Measurements from ENCODE around the gene AKNAD1. TPM values are rescaled to one million over a fixed set of nuclear protein-coding genes. Genes with fewer than 3 reads are reported as not detected.

AKNAD1 gene
- total and polyA plus RNA-seq, 2 of the 8 experiments (the other 6 are each of a cell fraction or from before 2014, with no cell fraction given) = not detected

- Histone ChIP-seq H3K4me2 (ENCODE audit: insufficient read depth in 1 of 2, low read depth in 2 of 2, low read length in 2 of 2) (no peak overlapping the region), H3K9ac (replicated peaks in 1 of 4; ENCODE audit: extremely low read depth in 1 of 4, low read depth in 3 of 4, low read length in 3 of 4) (no peak overlapping the region), H3K36me3 (ENCODE audit: control insufficient read depth in 2 of 4, insufficient read depth in 4 of 4, low read length in 3 of 4) (peaks cover 0 to 25% (median 2%) of the 10 kb centered on the region in 4 experiments; a peak in 5 of 8 replicates), H3K4me1 (replicated peaks in 1 of 4; ENCODE audit: control insufficient read depth in 3 of 4, insufficient read depth in 4 of 4, low read length in 3 of 4) (no peaks in the 10 kb centered on the region), H3K56ac (replicated peaks; ENCODE audit: insufficient read length, low read depth, low read length) (no peak overlapping the region), H4K91ac (replicated peaks; ENCODE audit: insufficient read length, low read length) (no peak overlapping the region), H3K23me2 (ENCODE audit: low read depth, low read length) (no peaks in the 10 kb centered on the region), H3K27ac (ENCODE audit: low read depth, low read length) (no peak overlapping the region), H2BK120ac (replicated peaks; ENCODE audit: low read depth, low read length) (no peak overlapping the region), H3K9me3 (ENCODE audit: insufficient read depth in 2 of 2, low read depth in 1 of 2, low read length in 1 of 2) (no peaks in the 10 kb centered on the region), H4K8ac (ENCODE audit: extremely low read depth, insufficient read depth, low read length) (no peak overlapping the region), H2BK15ac (ENCODE audit: low read length) (no peak overlapping the region), H2BK5ac (ENCODE audit: low read depth, low read length) (no peak overlapping the region), H3K23ac (ENCODE audit: insufficient read length) (no peak overlapping the region), H3K27me3 (replicated peaks in 1 of 4; ENCODE audit: control insufficient read depth in 3 of 4, extremely low read depth in 1 of 4, insufficient read depth in 3 of 4, low read length in 3 of 4) (no peaks in the 10 kb centered on the region), H3K14ac (ENCODE audit: insufficient read length) (no peak overlapping the region), H3K79me2 (ENCODE audit: control insufficient read depth in 1 of 2, insufficient read depth in 2 of 2, low read length in 2 of 2) (no peaks in the 10 kb centered on the region), H3K4me3 (ENCODE audit: extremely low read depth in 1 of 4, insufficient read depth in 2 of 4, low read depth in 3 of 4, low read length in 4 of 4) (no peak overlapping the region), H3K18ac (ENCODE audit: extremely low read depth, low read length) (no peak overlapping the region), H2BK12ac (ENCODE audit: low read depth, low read length) (no peak overlapping the region), H2AK5ac (ENCODE audit: low read depth, low read length) (no peak overlapping the region), H3K4ac (replicated peaks; ENCODE audit: insufficient read length, low read depth, low read length) (no peak overlapping the region), H2BK20ac (ENCODE audit: low read length) (no peak overlapping the region), H4K20me1 (replicated peaks in 1 of 2; ENCODE audit: control insufficient read depth in 1 of 2, insufficient read depth in 2 of 2, low read length in 2 of 2) (no peaks in the 10 kb centered on the region), H3K79me1 (ENCODE audit: low read depth, low read length) (no peaks in the 10 kb centered on the region), H4K5ac (ENCODE audit: insufficient read length, low read depth, low read length) (no peak overlapping the region), H2AFZ (ENCODE audit: low read length) (no peak overlapping the region)
- 89% methylated on average over 1 of the region's 1 CpG; no CpG with 5 or more reads in 1 of the 2 experiments for WGBS, 2 experiments (ENCODE audit: extremely low coverage in 1 of 2, insufficient coverage in 1 of 2, insufficient read length in 1 of 2, insufficient replicate concordance in 2 of 2, low coverage in 1 of 2, low lambda C conversion rate in 2 of 2, missing lambda C conversion rate in 1 of 2)
- CTCF ChIA-PET (ENCODE audit: partially characterized antibody) = no interaction called here
- no peak for DNase-seq (ENCODE audit: low read depth in 1 of 2, low spot score in 2 of 2)
- FAIRE-seq = no peak
- POLR2A ChIA-PET (ENCODE audit: partially characterized antibody) = no interaction called here
- TF ChIP-seq BCL11A (IDR thresholded peaks at IDR 0.05; ENCODE audit: low read depth in 2 of 2, low read length in 2 of 2) (no peak), YY1 (IDR thresholded peaks at IDR 0.05; ENCODE audit: low read depth, low read length) (no peak), POU5F1 (IDR thresholded peaks at IDR 0.05; ENCODE audit: low read depth, low read length) (no peak), ATF3 (IDR thresholded peaks at IDR 0.05; ENCODE audit: insufficient read depth, low read depth, low read length) (no peak), CBX5 (IDR thresholded peaks at IDR 0.05; ENCODE audit: low read depth, low read length) (no peak)
Observed at GRCh38 chr1:108799001-108799400, 57.9 kb downstream of the AKNAD1 start.
